IPS-11a (cell line): ENCODE measurements around the gene TRIM66.

Experiments
- H3K4me3 ChIP-seq: one replicate; pipeline ENCODE4 v1.5.1; 2013; ENCODE audit warnings: low read depth, low read length, control low read depth

Gene TRIM66

DNA sequence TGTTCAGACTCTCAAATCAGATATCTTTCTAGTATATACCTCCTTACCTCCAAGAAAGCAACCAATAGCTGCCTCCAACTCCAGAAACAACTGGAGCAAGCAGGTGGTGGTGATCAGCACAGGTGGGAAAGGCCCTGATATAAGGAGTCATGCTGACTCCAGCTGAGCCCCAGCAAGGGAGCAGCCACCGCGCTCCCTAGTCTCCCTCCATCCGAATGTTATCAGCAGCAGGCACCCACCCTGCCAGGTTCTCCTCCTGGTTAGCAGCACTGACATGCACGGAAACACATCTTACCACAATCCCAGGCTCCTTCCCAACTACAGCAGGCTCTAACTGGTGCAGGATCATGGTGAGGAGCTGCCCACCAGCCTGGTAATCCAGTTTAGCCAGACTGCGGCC, 69.9 kb downstream of the TRIM66 start:
- H3K4me3 ChIP-seq: no peak overlapping the region

DNA sequence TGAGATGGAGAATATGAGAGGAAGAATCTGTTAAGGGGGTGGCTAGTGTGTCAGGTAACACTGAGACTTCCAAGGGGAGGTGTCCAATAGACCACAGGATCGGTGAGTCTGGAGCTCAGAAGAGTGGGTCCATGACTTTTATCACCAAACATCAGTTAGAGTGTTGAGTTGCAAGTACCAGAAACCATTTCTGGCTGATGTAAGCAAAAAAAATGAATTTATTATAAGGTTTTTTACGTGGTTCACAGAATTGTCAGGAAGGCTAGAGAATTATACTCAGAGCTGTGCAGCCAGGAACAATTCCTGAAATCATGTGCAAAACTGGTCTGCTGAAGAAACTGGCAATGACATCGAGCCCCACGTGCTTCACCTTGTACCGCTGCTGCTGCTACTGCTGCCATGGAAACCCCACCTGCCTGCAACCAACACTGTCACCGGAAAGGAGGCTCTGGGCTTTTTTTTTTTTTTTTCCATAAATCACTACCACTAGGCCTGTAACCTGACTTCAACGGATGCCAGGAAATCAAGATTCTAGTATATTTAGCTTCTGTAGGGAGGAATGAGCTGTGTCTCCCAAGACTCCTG, 71.8 kb downstream of the TRIM66 start:
- H3K4me3 ChIP-seq: no peak overlapping the region

DNA sequence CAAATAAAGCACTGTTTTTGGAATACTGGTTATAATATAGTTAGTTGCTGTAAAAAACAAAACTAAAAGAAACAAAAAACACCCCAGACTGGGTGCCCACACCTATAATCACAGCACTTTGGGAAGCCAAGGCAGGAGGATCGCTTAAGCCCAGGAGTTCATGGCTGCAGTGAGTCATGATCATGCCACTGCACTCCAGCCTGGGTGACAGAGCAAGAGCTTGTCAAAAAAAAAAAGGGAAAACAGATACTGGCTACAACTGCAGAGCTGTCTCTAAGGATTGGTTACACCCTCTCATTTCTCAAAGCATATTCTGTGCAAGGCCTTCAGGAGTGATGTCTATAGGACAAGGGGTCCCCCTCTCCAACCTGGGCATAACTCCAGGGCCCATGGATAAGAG, 73.8 kb downstream of the TRIM66 start:
- no peak overlapping the region for H3K4me3 ChIP-seq

DNA sequence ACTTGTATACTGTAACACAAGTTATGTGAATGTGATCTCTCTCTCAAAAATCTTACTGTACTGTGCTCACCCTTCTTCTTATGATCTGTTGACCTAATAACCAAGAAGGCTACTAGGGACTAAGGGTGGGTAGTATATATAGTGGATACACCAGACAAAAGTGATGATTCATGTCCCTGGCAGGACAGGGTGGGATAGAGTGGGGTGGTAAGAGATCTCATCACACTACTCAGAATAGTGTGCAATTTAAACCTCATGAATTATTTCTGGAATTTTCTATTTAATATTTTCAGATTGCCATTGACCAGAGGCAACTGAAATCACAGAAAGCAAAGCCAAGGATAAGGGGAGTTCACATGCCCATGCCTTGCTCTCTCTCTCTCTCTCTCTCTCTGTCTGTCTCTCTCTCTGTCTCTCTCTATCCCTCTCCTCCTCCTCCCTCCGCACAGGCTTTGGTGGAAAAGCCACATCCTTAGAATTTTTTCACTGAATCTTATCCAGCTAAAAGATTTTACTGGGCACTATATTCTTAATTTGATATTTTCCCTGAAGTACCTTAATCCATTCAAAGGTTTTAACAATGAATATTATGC, 76.4 kb downstream of the TRIM66 start:
- no peak overlapping the region for H3K4me3 ChIP-seq

DNA sequence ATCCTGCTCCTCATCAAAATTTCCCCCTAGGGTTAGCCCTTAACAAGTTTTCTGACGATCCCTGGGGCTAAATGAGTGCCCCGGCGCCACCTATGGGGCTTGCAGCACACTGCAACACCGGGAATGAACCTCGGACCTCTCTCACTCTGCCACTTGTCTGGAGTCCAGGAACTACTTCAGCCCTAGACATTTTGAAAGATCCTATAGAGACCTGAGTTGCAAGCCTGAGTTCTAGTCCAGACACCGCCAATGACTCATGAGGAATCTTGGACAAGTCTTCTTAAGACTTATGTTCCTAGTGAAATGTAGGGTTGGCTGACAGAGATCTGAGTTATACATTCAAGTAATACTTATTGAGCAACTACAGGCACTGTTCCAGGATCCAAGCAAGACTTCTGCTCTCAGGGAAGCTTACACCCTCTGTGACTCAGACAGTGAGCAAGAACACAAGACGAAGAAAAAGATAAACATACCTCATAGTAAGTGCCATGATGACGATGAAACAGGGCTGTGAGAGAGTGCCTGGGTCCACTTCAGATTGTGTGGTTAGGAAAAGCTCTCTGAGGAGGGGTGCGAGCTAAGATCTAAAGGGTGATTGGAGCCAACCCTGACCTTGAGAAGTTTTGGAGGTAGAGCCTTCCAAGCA, 78.3 kb downstream of the TRIM66 start:
- no peak overlapping the region for H3K4me3 ChIP-seq

- H3K4me3 ChIP-seq: no peak overlapping the region
Measured at GRCh38 chr11:8603696-8604077, 78.8 kb downstream of the TRIM66 start.

DNA sequence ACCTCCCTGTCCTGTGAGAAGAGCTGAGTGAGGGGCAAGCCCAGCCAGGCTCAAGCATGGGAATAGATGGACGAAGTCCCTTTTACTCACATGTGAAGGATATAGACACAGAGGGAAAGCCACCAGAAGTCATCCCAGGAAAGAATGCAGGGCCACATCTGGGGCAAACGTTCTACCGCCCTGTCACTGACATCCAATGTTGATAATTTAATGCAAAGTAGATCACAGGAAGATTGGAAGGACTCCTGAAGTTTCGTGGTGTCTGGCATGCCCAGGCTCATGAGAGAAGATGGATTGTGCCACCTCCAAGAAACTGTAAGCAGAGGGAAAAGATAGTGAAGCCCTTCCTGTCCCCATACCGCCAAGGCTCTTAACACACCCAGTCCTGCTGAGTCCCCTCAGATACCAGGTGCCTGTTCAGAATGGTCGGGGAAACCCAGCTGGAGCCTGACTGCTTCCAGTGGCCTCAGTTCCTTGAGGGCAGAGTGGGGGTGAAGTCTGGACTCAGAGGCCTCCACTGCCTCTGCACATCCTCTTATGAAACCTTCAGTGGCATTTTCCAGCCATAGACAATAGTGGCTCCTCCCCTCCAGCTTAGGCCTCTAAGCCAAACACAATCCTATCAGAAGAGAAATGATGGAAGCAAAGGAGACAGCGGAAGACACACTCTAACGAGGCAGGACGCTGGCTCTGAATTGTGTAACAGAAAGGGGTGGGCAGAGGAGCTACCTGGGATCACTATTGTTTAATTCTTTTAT, 80.9 kb downstream of the TRIM66 start:
- no peak overlapping the region for H3K4me3 ChIP-seq

- no peak overlapping the region for H3K4me3 ChIP-seq
Measured at GRCh38 chr11:8598506-8598905, 84.0 kb downstream of the TRIM66 start.

GRCh38 chr11:8597182-8597581, 85.3 kb downstream of the TRIM66 start:
- no peak overlapping the region for H3K4me3 ChIP-seq

GRCh38 chr11:8596504-8597046, 85.9 kb downstream of the TRIM66 start:
- no peak overlapping the region for H3K4me3 ChIP-seq

- peak within 1 kb of the TSS; percentile 72 for H3K4me3 ChIP-seq
Measured at GRCh38 chr11:8593935-8594909, 88.2 kb downstream of the TRIM66 start, which contains the start of gene STK33. Gene STK33, minus strand, starts transcription at chr11:8594228. Its CDS starts 119,323 bp downstream, at chr11:8474905.

DNA sequence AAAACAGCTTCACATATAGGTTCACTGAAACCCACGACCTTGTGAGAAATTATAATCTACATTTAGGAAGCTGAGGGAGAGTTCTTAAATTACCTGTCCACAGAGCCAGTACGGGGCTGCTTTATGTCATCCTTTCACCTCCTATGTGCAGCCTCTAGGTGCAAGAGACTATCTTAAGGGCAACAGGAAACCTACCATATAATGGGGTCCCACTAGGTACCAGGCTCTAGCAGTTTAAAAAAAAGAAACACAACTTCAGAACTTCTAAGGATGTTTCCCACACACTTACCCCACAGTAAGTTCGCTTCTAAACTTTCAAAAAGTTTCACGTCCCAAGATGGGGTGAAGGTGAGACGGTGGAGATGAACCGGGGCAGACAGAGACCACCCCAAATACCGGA, 89.0 kb downstream of the TRIM66 start:
- peak overlapping the region; percentile 72 for H3K4me3 ChIP-seq

DNA sequence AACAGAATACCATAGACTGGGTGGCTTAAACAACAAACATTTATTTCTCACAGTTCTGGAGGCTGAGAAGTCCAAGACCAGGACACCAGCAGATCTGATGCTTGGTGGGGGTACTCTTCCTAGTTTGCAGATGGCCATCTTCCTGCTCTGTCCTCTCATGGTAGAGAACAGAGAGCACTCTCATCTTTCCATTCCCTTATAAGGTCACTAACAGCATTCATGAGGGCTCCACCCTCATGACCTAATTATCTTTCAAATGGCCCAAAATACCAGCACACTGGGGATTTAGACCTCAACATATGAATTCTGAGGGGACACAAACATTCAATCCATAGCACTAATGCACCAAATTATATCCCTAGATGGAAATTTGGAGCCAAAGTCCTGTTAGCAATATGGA, 94.5 kb downstream of the TRIM66 start:
- H3K4me3 ChIP-seq: no peak overlapping the region

- H3K4me3 ChIP-seq: no peak overlapping the region
Measured at GRCh38 chr11:8586805-8587204, 95.7 kb downstream of the TRIM66 start.

DNA sequence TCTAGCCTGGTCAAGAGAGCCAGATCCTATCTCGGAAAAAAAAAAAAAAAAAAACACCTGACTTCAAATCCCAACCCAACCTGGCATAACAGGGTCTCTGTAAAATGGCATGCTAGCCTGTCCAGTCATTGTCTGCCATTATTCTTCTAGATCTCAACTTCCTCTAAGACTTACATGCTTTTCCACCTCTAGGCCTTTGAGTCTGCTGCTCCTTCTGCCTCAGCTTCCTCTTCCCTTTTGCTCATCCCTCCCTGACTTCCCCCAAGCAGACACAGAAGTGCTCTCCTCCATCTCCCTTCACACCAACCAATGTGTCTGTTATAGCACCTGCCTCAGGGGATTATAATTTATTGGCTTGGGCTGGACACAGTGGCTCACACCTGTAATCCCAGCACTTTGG, 96.3 kb downstream of the TRIM66 start:
- H3K4me3 ChIP-seq: no peak overlapping the region

DNA sequence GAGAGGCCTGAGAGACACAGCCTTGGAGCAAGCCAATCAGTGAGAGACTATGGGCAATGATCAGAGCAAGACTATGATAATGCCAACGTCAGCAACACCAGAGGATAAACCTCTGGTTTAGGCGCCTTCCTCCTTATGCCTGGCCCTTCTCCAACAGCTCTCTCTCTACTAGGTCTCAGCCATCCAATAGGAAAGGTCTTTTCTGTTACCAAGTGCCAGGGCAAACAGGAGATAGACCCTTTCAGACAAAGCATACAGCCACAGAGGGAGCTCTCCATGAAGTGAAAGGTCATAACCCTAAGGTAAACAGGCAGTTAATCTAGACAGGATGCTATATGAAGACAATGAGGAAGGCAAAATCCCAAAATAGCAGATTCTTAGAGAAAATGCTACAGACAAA, 98.0 kb downstream of the TRIM66 start:
- H3K4me3 ChIP-seq: no peak overlapping the region

DNA sequence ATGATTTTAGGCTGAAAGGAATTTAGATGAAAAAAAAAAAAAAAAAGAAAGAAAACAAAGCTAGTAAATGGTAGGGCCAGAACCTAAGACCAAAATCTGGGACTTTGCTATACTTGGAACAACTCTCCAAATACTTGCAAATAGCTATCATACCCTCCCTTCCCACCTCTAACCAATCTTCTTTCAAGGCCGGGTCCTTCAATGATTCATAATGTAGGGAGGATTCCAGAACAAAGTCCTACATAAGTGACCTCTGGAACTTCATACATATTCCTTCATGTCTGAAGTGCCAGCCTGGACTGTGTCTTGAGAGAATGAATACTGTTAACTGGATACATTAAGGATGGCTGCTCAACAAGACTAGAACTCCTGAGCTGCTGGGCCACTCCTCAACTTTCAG, 98.4 kb downstream of the TRIM66 start:
- no peak overlapping the region for H3K4me3 ChIP-seq

- H3K4me3 ChIP-seq: no peak overlapping the region
Measured at GRCh38 chr11:8581300-8581699, 101.2 kb downstream of the TRIM66 start.

DNA sequence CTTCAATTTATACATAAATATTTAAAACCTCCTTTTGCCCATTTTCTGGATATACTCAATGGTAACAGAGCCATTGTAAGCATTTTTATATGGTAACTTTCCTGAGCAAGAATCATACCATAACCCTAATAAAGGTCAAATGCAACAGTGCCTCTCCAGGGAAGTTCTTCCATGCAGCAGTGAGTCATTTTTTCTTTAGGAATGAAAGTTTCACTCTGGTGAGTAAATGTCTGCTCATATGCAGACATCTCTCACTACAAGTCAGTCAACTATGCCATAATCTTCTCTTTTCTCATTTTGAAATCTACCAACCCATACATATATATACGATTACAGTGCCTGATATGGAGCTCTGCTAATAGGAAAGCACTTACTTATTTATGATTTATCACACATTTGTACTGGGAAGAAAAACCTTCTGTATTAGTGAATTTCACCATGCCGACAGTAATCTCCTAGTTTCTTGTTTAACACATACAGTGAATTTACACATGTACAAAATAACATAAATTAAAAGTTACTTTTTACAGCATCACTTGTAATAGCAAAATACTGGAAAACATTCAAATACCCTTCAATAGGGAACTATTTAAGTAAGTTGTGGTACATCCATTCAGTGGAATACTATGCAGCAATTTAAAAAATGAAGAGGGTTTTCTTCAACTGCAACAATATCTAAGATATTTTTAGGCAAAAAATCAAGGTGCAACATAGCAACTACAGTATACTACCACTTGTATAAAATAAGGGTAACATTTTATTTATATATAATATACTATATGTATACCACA, 104.5 kb downstream of the TRIM66 start:
- H3K4me3 ChIP-seq: no peak overlapping the region

GRCh38 chr11:8574798-8575197, 107.7 kb downstream of the TRIM66 start:
- H3K4me3 ChIP-seq: no peak overlapping the region
